Stomach (tissue), 4 donors: ENCODE results near the gene ATP2B2.

Experiments used
- EP300 ChIP-seq: sonication (generic); formaldehyde crosslinking; IDR thresholded peaks from one replicate; pipeline ENCODE4 v1.6.1; 2017; ENCODE audit warnings: antibody characterized with exemption
- POLR2A ChIP-seq, 4 donors: fragments of 450-650 bp; IDR thresholded peaks; one replicate each; pipeline ENCODE4 v1.6.1; 2016; ENCODE audit warnings: antibody characterized with exemption in 4 of 4, control low read depth in 2 of 4, mild to moderate bottlenecking in 1 of 4, moderate library complexity in 1 of 4
- POLR2AphosphoS5 ChIP-seq, 3 donors: sonication (generic); formaldehyde crosslinking; IDR thresholded peaks; one replicate each; pipeline ENCODE4 v1.6.1; 2016; ENCODE audit warnings: antibody characterized with exemption in 3 of 3
- TF ChIP-seq, protein P1 (sequence below), 7 experiments: fragments of 450-650 bp in 4 of 7; fragments of 200-600 bp in 3 of 7; sonication (generic) in 3 of 7; IDR thresholded peaks; one replicate each; pipeline ENCODE4 v1.5.1; 2016 to 2019; ENCODE audit warnings: antibody characterized with exemption in 7 of 7, control low read depth in 2 of 7, mild to moderate bottlenecking in 1 of 7

DNA sequence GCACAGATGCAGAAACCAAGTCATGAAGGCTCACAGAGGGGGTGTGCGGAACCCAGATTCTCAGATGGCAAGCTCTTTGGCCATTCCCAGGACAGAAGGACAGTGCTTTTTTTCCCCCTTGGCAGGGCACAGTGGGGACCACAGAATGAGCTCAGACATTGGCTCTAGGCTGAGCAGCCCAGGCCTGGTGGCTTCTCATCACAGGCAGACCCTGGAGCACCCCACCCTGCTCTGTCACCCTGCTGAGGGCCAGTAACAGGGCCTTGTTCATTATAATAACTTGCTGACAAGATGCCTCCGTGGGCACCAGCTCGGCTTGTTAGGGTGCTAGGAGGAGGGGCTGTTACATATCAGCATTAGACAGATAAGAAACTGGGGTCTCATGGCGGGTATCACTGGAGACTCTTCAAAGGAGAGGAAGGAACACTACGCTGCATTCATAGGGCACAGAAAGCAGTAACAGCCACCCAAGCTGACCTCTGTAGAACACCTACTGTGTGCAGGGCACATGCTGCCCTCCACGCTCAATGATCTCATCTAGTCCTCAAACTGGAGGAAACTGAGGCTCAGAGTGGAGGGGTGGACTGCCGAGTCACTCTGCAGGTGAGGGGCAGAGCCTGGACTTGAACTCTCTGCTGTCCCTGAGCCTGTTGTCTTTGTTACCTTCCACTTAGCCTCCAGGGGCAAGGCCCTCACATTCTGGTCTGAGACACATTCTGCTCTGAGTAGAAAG, 114.6 kb downstream of the ATP2B2 start:
- no peak for TF ChIP-seq POLR2A (IDR thresholded peaks at IDR 0.05)
- no peak for TF ChIP-seq EP300
- TF ChIP-seq, protein P1, sequence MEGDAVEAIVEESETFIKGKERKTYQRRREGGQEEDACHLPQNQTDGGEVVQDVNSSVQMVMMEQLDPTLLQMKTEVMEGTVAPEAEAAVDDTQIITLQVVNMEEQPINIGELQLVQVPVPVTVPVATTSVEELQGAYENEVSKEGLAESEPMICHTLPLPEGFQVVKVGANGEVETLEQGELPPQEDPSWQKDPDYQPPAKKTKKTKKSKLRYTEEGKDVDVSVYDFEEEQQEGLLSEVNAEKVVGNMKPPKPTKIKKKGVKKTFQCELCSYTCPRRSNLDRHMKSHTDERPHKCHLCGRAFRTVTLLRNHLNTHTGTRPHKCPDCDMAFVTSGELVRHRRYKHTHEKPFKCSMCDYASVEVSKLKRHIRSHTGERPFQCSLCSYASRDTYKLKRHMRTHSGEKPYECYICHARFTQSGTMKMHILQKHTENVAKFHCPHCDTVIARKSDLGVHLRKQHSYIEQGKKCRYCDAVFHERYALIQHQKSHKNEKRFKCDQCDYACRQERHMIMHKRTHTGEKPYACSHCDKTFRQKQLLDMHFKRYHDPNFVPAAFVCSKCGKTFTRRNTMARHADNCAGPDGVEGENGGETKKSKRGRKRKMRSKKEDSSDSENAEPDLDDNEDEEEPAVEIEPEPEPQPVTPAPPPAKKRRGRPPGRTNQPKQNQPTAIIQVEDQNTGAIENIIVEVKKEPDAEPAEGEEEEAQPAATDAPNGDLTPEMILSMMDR (IDR thresholded peaks at IDR 0.05) = no peak
- no peak for TF ChIP-seq POLR2AphosphoS5 (IDR thresholded peaks at IDR 0.05)
